Smooth muscle cell (in vitro differentiated cells): ENCODE data around the gene RASSF10. TPM values are rescaled to one million over a fixed set of nuclear protein-coding genes. Genes with fewer than 3 reads are reported as not detected.

Experiments
- DNase-seq: peaks from one replicate; lab custom pipeline; 2025; ENCODE audit not compliant: unreplicated experiment; lab: John Stamatoyannopoulos, UW
- H2AFZ ChIP-seq: fragments of 200-600 bp; sonication (generic); 2 replicates; pipeline ENCODE4 v1.6.0; 2016; ENCODE audit warnings: antibody characterized with exemption, low read depth, mild to moderate bottlenecking
- H3F3A ChIP-seq: fragments of 200-600 bp; sonication (generic); 2 replicates; pipeline ENCODE4 v1.6.0; 2017; ENCODE audit warnings: antibody characterized with exemption, low read depth
- H3K27ac ChIP-seq: fragments of 200-600 bp; sonication (generic); 2 replicates; pipeline ENCODE4 v1.5.1; 2016; ENCODE audit warnings: low read depth, mild to moderate bottlenecking
- H3K27me3 ChIP-seq: fragments of 200-600 bp; sonication (generic); 2 replicates; pipeline ENCODE4 v1.6.1; 2016; ENCODE audit warnings: low read depth, mild to moderate bottlenecking
- H3K36me3 ChIP-seq: fragments of 200-600 bp; sonication (generic); 2 replicates; pipeline ENCODE4 v1.5.1; 2016; ENCODE audit warnings: low read depth
- H3K4me1 ChIP-seq: fragments of 200-600 bp; sonication (generic); 2 replicates; pipeline ENCODE4 v1.5.1; 2016; ENCODE audit warnings: low read depth
- H3K4me2 ChIP-seq: fragments of 200-600 bp; sonication (generic); 2 replicates; pipeline ENCODE4 v1.6.0; 2016; ENCODE audit warnings: mild to moderate bottlenecking
- H3K4me3 ChIP-seq: fragments of 200-600 bp; sonication (generic); 2 replicates; pipeline ENCODE4 v1.5.1; 2016; ENCODE audit warnings: mild to moderate bottlenecking
- H3K79me2 ChIP-seq: fragments of 200-600 bp; sonication (generic); 2 replicates; pipeline ENCODE4 v1.6.0; 2016; ENCODE audit warnings: low read depth, mild to moderate bottlenecking
- H3K9ac ChIP-seq: fragments of 200-600 bp; sonication (generic); 2 replicates; pipeline ENCODE4 v1.6.0; 2016; ENCODE audit warnings: low read depth
- H3K9me3 ChIP-seq: fragments of 200-600 bp; sonication (generic); replicated peaks from 2 replicates; pipeline ENCODE4 v1.5.1; 2016; ENCODE audit warnings: low read depth
- H4K20me1 ChIP-seq: fragments of 200-600 bp; sonication (generic); 2 replicates; pipeline ENCODE4 v1.6.0; 2016; ENCODE audit warnings: low read depth
- WGBS: methylation state at CpG from one replicate; pipeline ENCODE4 v1.1.7; 2016; ENCODE audit warnings: low lambda C conversion rate; 5-methylcytosine and 5-hydroxymethylcytosine counted together
- polyA plus RNA-seq: library from polyadenylated mRNA; unstranded; fragments of >200 nt; fragmentation: Nextera tagmentation; extraction: Ambion mirVana; gene quantifications from 2 replicates; pipeline ENCODE4 v1.2.1, GENCODE V29; 2016
- total RNA-seq: library from RNA; depleted of rRNA; stranded (reverse); fragments of >200 nt; gene quantifications from 2 replicates; pipeline ENCODE4 v1.2.3, GENCODE V29; 2014
- TF ChIP-seq, protein P1 (sequence below): fragments of 200-600 bp; sonication (generic); IDR thresholded peaks from 2 replicates; pipeline ENCODE4 v1.5.1; 2017; ENCODE audit warnings: borderline replicate concordance, mild to moderate bottlenecking, antibody characterized with exemption; ENCODE audit not compliant: insufficient read depth, poor library complexity, severe bottlenecking

Gene RASSF10
- total and polyA plus RNA-seq, 2 experiments from 2014 or later, result 2.2 TPM; not detected in 1

DNA sequence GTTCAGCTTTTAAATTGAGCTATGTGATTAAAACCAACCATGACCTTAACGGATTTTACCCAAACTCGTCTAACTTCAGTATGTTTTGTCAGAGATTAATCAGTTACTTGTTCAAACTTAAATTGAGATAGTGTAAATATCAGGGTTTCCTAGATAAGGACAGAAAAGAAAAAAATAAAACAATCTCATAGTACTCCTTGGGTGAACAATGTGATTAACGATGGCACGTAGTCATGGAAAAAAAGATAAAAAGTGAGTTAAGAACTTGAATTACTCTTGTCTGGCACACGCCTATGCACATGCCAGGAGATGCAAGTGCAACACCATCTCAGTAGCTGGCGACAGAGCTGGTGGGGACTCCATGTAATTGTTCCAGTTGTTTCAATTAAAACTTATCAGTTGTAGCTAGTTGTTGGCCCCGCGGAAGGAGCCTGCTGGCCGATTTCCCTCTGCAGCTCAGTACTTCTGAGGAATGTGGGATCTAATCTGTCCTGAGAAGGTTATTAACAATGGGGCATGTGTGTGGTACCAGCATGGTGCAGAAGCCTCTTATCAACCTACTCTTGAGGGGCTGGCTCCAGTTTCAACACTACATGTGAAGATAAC, 3.0 kb downstream of the RASSF10 start:
- Histone ChIP-seq H3K4me3 (peak overlapping the region; percentile 40), H2AFZ (no peak overlapping the region), H3K79me2 (no peaks in the 10 kb centered on the region), H3K4me1 (peaks cover 33% of the 10 kb centered on the region), H3K9me3 (no peaks in the 10 kb centered on the region), H3K27me3 (peaks cover 89% of the 10 kb centered on the region), H4K20me1 (no peaks in the 10 kb centered on the region), H3K9ac (no peak overlapping the region), H3F3A (no peaks in the 10 kb centered on the region), H3K27ac (no peak overlapping the region), H3K4me2 (peak overlapping the region; percentile 82), H3K36me3 (no peaks in the 10 kb centered on the region)
- 57% methylated on average over 9 of the region's 9 CpGs for WGBS
- no peak for DNase-seq
- TF ChIP-seq, protein P1, sequence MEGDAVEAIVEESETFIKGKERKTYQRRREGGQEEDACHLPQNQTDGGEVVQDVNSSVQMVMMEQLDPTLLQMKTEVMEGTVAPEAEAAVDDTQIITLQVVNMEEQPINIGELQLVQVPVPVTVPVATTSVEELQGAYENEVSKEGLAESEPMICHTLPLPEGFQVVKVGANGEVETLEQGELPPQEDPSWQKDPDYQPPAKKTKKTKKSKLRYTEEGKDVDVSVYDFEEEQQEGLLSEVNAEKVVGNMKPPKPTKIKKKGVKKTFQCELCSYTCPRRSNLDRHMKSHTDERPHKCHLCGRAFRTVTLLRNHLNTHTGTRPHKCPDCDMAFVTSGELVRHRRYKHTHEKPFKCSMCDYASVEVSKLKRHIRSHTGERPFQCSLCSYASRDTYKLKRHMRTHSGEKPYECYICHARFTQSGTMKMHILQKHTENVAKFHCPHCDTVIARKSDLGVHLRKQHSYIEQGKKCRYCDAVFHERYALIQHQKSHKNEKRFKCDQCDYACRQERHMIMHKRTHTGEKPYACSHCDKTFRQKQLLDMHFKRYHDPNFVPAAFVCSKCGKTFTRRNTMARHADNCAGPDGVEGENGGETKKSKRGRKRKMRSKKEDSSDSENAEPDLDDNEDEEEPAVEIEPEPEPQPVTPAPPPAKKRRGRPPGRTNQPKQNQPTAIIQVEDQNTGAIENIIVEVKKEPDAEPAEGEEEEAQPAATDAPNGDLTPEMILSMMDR, result no peak

DNA sequence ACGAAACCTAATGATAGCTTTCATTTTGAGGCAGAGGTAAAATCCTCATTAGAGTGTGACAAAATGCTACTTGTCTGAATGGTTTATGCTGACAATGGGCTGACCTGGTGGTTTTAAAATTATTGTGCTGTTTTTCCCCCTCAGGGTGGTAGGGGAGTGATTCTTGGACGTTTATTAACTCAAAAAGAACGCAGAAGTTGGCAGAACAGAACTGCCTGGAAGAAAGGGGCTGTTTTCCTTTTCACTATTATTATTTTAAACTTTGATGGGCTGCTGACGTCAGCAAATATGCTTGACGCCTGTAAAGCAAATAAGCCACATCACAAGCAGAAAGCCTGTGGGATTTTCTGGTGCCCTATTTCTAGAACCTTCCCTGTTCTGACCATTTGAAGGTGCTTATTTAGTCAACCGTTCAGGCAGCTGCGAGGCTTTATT, 4.0 kb downstream of the RASSF10 start:
- Histone ChIP-seq H3K27me3 (peaks cover 80% of the 10 kb centered on the region), H3K4me2 (no peak overlapping the region)
- 77% methylated on average over 7 of the region's 7 CpGs for WGBS

DNA sequence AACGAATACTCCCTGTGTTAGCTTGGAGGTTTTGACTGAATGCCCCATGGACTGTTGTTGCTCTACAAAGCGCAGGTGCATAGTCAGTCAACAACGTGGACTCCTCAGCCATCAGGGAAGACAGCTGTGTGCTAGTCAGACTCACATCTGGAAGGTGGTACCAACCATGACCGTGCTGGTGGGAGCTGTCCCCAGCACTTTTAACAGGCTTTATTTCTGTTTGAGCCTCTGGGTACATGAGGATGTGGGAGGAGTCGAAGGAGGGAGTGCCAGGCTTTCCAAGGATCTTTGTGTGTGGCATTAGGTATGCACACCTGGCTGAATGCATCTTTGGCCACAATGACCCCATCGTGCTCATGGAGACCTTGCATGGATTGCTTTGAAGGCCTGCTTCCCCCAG, 6.6 kb downstream of the RASSF10 start:
- Histone ChIP-seq H3K9me3 (no peaks in the 10 kb centered on the region), H3K4me1 (peaks cover 26% of the 10 kb centered on the region), H2AFZ (no peak overlapping the region), H3F3A (no peaks in the 10 kb centered on the region), H3K4me2 (no peak overlapping the region), H3K36me3 (no peaks in the 10 kb centered on the region), H3K27me3 (peaks cover 53% of the 10 kb centered on the region), H3K4me3 (no peak overlapping the region), H3K9ac (no peak overlapping the region), H3K79me2 (no peaks in the 10 kb centered on the region), H4K20me1 (no peaks in the 10 kb centered on the region), H3K27ac (no peak overlapping the region)
- TF ChIP-seq, protein P1, result no peak
- 80% methylated on average over 6 of the region's 6 CpGs for WGBS
- DNase-seq, result no peak

More for the DNA sequence above, 4.0 kb downstream of the RASSF10 start:
- H3K9me3 ChIP-seq, result no peaks in the 10 kb centered on the region
- H3K4me3 ChIP-seq, result peak overlapping the region; percentile 40
- H3K36me3 ChIP-seq, result no peaks in the 10 kb centered on the region
- no peaks in the 10 kb centered on the region for H3K79me2 ChIP-seq
- no peaks in the 10 kb centered on the region for H4K20me1 ChIP-seq
- H3K27ac ChIP-seq, result no peak overlapping the region
- H2AFZ ChIP-seq, result no peak overlapping the region
- TF ChIP-seq, protein P1, result no peak
- peaks cover 33% of the 10 kb centered on the region for H3K4me1 ChIP-seq
- no peaks in the 10 kb centered on the region for H3F3A ChIP-seq
- H3K9ac ChIP-seq, result no peak overlapping the region
- DNase-seq, result no peak

DNA sequence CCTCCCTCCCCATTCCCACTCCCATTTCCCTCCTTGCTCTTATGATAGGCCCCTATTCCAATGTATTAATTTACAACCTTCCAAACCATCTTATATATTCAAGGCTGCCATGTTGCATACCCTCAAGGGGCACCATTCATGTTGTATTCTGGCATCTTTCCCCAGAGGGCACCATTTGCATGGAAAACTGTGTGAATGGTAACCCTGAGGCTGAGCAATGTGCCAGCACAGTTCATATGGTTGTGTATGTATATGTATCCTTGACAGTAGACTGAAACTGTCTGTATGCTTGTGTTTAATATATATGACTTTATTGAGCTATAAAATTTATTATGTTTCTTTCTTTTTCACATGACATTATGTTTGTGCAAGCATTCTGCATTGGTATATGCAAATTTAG, 7.3 kb downstream of the RASSF10 start:
- TF ChIP-seq, protein P1, result no peak
- Histone ChIP-seq H3K9ac (no peak overlapping the region), H3K27ac (no peak overlapping the region), H3K27me3 (peaks cover 47% of the 10 kb centered on the region), H3K36me3 (no peaks in the 10 kb centered on the region), H4K20me1 (no peaks in the 10 kb centered on the region), H3K4me3 (no peak overlapping the region), H3K4me1 (peaks cover 22% of the 10 kb centered on the region), H3F3A (no peaks in the 10 kb centered on the region), H3K9me3 (no peaks in the 10 kb centered on the region), H2AFZ (no peak overlapping the region), H3K4me2 (no peak overlapping the region), H3K79me2 (no peaks in the 10 kb centered on the region)
- DNase-seq, result no peak
